ENCODE data around the gene WDR3.
A peak's percentile ranks its signal among the peaks of the same experiment; 100 is the strongest.
"Not testable (repeated sequence)": the region's sequence is repeated elsewhere in the genome, so short reads cannot be mapped to it uniquely, and the experiment has no call there.

WDR3 gene

DNA sequence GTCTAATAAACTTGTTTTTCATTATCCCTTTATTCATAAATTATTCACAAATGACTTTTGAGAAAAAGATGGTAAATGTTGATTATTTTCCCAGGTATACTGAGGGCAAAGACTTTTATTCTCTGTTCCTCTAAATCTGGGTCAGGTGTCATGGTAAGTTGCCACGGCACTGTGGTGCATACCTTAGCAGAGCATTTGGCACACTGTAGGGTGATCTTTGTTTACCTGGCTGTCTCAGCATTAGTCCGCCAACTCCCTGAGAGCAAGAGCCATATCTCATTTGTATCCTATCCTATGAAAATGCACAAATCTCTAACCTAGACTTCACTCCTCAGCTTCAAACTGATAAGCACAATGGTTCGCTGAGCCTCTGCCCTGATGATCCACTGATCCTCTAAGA, 25.1 kb upstream of the WDR3 start:
- no peaks in the 10 kb centered on the region for H3K27me3 ChIP-seq (ENCODE audit: control insufficient read depth in 2 of 2, insufficient read depth in 2 of 2, low read length in 2 of 2)
- H3K4me3 ChIP-seq (ENCODE audit: low read length in 2 of 2): no peak overlapping the region
- H3K27ac ChIP-seq (ENCODE audit: low read depth in 2 of 2, low read length in 2 of 2): no peak overlapping the region
- peaks cover 33 to 38% of the 10 kb centered on the region in 2 donors for H3K36me3 ChIP-seq (ENCODE audit: control insufficient read depth in 2 of 2, insufficient read depth in 2 of 2, low read length in 2 of 2)
- H3K9ac ChIP-seq (ENCODE audit: low read depth in 1 of 2, low read length in 2 of 2): no peak overlapping the region
- no peaks in the 10 kb centered on the region for H3K9me3 ChIP-seq (ENCODE audit: control insufficient read depth in 2 of 2, low read length in 2 of 2)
- no peaks in the 10 kb centered on the region for H3K4me1 ChIP-seq (ENCODE audit: control insufficient read depth in 2 of 2, insufficient read depth in 2 of 2, low read length in 2 of 2)

DNA sequence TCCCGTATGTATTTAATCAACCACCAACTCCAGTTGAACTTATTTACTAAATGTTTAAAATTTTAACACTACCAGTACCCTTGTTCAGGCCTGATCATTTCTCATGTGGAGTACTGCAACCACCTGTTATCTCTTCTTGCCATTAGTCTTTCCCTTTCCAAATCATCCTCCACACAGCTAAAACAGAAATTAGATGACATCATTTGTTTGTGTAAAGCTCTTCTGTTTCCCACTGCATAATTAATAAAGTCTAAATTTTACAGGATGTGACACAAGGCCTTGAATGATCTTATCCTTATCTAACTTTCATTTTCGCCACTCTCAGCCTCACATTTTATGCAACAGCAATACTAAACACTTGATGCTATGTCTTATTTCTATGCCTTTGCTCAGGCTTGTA, 24.5 kb upstream of the WDR3 start:
- no peak overlapping the region for H3K27ac ChIP-seq (ENCODE audit: low read depth in 2 of 2, low read length in 2 of 2)
- H3K9ac ChIP-seq (ENCODE audit: low read depth in 1 of 2, low read length in 2 of 2): no peak overlapping the region
- no peaks in the 10 kb centered on the region for H3K9me3 ChIP-seq (ENCODE audit: control insufficient read depth in 2 of 2, low read length in 2 of 2)
- H3K27me3 ChIP-seq (ENCODE audit: control insufficient read depth in 2 of 2, insufficient read depth in 2 of 2, low read length in 2 of 2): no peaks in the 10 kb centered on the region
- H3K4me3 ChIP-seq (ENCODE audit: low read length in 2 of 2): no peak overlapping the region
- no peaks in the 10 kb centered on the region for H3K4me1 ChIP-seq (ENCODE audit: control insufficient read depth in 2 of 2, insufficient read depth in 2 of 2, low read length in 2 of 2)
- H3K36me3 ChIP-seq (ENCODE audit: control insufficient read depth in 2 of 2, insufficient read depth in 2 of 2, low read length in 2 of 2): peaks cover 35 to 41% of the 10 kb centered on the region in 2 donors

DNA sequence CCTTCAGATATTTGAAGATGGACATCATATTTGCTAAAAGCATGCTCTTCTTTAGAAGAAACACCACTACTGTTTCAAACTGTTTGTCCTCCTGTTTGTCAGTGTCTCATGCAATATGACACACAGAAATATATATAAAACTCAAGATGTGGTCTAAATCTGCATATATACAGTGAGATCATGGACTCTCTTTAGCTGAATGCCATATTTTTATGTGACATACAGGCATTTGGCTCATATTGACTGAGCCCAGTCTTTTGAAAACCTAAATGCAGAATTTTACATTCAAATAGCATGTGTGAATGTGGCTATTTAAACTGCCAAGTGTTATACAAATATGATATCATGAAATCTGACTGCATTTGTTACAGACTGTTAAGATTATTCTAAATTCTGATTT, 18.5 kb upstream of the WDR3 start:
- Histone ChIP-seq H3K4me1 (ENCODE audit: control insufficient read depth in 2 of 2, insufficient read depth in 2 of 2, low read length in 2 of 2) (no peaks in the 10 kb centered on the region), H3K4me3 (ENCODE audit: low read length in 2 of 2) (no peak overlapping the region), H3K9ac (ENCODE audit: low read depth in 1 of 2, low read length in 2 of 2) (no peak overlapping the region), H3K9me3 (ENCODE audit: control insufficient read depth in 2 of 2, low read length in 2 of 2) (no peaks in the 10 kb centered on the region), H3K27me3 (ENCODE audit: control insufficient read depth in 2 of 2, insufficient read depth in 2 of 2, low read length in 2 of 2) (no peaks in the 10 kb centered on the region), H3K27ac (ENCODE audit: low read depth in 2 of 2, low read length in 2 of 2) (no peak overlapping the region), H3K36me3 (ENCODE audit: control insufficient read depth in 2 of 2, insufficient read depth in 2 of 2, low read length in 2 of 2) (peaks cover 51 to 64% of the 10 kb centered on the region in 2 donors)

DNA sequence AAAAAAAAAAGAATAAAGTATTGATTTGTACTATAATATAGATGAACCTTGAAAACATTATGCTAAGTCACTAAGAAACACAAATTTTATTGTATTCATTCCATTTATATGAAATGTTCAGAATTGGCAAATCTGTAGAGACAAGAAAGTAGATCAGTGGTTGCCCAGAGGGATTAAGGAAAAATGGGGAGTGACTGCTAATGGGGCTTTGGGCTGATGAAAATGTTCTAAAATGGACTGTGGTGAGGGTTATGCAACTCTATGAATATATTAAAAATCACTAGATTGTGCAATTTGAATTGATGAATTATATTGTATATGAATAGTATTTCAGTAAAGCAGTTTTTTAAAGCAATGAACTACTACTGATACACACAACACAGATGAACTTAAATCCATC, 10.2 kb upstream of the WDR3 start:
- Histone ChIP-seq H3K36me3 (ENCODE audit: control insufficient read depth in 2 of 2, insufficient read depth in 2 of 2, low read length in 2 of 2) (peaks cover 40 to 48% of the 10 kb centered on the region in 2 donors), H3K9me3 (ENCODE audit: control insufficient read depth in 2 of 2, low read length in 2 of 2) (no peaks in the 10 kb centered on the region), H3K4me1 (ENCODE audit: control insufficient read depth in 2 of 2, insufficient read depth in 2 of 2, low read length in 2 of 2) (no peaks in the 10 kb centered on the region), H3K27me3 (ENCODE audit: control insufficient read depth in 2 of 2, insufficient read depth in 2 of 2, low read length in 2 of 2) (no peaks in the 10 kb centered on the region), H3K27ac (ENCODE audit: low read depth in 2 of 2, low read length in 2 of 2) (no peak overlapping the region), H3K4me3 (ENCODE audit: low read length in 2 of 2) (no peak overlapping the region), H3K9ac (ENCODE audit: low read depth in 1 of 2, low read length in 2 of 2) (no peak overlapping the region)

DNA sequence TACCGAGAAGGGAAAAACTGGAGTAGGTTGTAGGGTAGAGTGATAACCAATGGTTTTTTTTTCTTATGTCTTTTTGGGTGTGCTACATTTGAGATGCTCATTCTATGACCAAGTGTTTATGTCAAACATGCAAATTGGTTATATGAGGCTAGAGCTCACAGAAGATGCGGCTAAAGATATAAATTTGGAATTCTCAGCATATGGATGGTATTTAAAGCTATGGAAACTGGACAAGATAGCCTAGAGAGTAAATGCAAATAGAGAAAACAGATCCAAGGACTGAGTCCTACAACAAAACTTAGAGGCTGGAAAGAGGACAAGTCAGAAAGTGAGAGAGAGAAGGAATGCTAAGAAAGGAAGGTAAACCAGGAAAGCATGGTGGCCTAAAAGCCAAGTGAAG, 7.5 kb upstream of the WDR3 start:
- H3K9ac ChIP-seq (ENCODE audit: low read depth in 1 of 2, low read length in 2 of 2): no peak overlapping the region
- H3K4me3 ChIP-seq (ENCODE audit: low read length in 2 of 2): no peak overlapping the region
- no peaks in the 10 kb centered on the region for H3K4me1 ChIP-seq (ENCODE audit: control insufficient read depth in 2 of 2, insufficient read depth in 2 of 2, low read length in 2 of 2)
- no peaks in the 10 kb centered on the region for H3K9me3 ChIP-seq (ENCODE audit: control insufficient read depth in 2 of 2, low read length in 2 of 2)
- H3K36me3 ChIP-seq (ENCODE audit: control insufficient read depth in 2 of 2, insufficient read depth in 2 of 2, low read length in 2 of 2): peaks cover 26 to 28% of the 10 kb centered on the region in 2 donors
- H3K27me3 ChIP-seq (ENCODE audit: control insufficient read depth in 2 of 2, insufficient read depth in 2 of 2, low read length in 2 of 2): no peaks in the 10 kb centered on the region
- H3K27ac ChIP-seq (ENCODE audit: low read depth in 2 of 2, low read length in 2 of 2): no peak overlapping the region

DNA sequence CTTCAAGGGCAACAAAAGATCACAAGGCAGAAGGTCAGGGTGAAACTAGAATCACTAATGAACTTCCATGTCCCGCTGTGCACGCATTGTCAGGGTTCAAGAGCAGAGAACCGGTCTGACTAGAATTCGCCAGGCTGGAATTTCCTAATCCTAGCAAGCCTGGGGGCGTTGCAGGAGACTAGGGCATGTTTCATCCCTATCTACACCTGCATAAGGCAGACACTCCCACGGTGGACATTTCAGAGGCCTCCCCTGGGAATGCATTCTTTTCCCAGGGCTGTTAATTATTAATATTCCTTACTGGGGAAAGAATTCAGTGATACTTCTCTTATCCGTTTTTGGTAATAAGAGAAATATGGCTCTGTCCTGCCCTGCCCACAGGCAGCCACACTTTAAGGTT, 6.8 kb upstream of the WDR3 start:
- H3K4me3 ChIP-seq (ENCODE audit: low read length in 2 of 2); H3K4me1 ChIP-seq (ENCODE audit: control insufficient read depth in 2 of 2, insufficient read depth in 2 of 2, low read length in 2 of 2); H3K27me3 ChIP-seq (ENCODE audit: control insufficient read depth in 2 of 2, insufficient read depth in 2 of 2, low read length in 2 of 2); H3K9me3 ChIP-seq (ENCODE audit: control insufficient read depth in 2 of 2, low read length in 2 of 2); H3K9ac ChIP-seq (ENCODE audit: low read depth in 1 of 2, low read length in 2 of 2); H3K27ac ChIP-seq (ENCODE audit: low read depth in 2 of 2, low read length in 2 of 2): not testable (repeated sequence)
- peaks cover 18 to 20% of the 10 kb centered on the region in 2 donors for H3K36me3 ChIP-seq (ENCODE audit: control insufficient read depth in 2 of 2, insufficient read depth in 2 of 2, low read length in 2 of 2)

DNA sequence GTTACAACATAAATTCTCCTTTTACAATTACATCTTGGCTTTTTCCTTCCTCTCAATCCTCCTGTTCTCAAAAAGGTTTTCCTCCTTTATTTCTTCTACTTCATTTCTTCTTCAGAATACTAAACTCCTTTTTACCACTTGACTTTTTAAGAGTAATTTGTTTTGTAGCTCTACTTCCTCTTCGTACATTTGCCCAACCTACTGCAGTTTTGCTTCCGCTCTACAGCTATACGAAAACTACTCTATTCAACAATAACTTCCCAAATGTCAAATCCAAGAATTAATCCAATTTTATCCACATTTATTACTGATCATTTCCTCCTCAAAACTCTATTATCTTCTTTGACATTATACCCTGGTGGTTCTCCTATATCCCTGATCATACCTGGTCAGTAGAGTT, 3.6 kb upstream of the WDR3 start:
- peaks cover 0 to 4% of the 10 kb centered on the region in 2 donors for H3K36me3 ChIP-seq (ENCODE audit: control insufficient read depth in 2 of 2, insufficient read depth in 2 of 2, low read length in 2 of 2)
- no peak overlapping the region for H3K27ac ChIP-seq (ENCODE audit: low read depth in 2 of 2, low read length in 2 of 2)
- H3K27me3 ChIP-seq (ENCODE audit: control insufficient read depth in 2 of 2, insufficient read depth in 2 of 2, low read length in 2 of 2): no peaks in the 10 kb centered on the region
- no peak overlapping the region for H3K9ac ChIP-seq (ENCODE audit: low read depth in 1 of 2, low read length in 2 of 2)
- H3K9me3 ChIP-seq (ENCODE audit: control insufficient read depth in 2 of 2, low read length in 2 of 2): no peaks in the 10 kb centered on the region
- peaks cover 9 to 12% of the 10 kb centered on the region in 2 donors for H3K4me1 ChIP-seq (ENCODE audit: control insufficient read depth in 2 of 2, insufficient read depth in 2 of 2, low read length in 2 of 2)
- no peak overlapping the region for H3K4me3 ChIP-seq (ENCODE audit: low read length in 2 of 2)

DNA sequence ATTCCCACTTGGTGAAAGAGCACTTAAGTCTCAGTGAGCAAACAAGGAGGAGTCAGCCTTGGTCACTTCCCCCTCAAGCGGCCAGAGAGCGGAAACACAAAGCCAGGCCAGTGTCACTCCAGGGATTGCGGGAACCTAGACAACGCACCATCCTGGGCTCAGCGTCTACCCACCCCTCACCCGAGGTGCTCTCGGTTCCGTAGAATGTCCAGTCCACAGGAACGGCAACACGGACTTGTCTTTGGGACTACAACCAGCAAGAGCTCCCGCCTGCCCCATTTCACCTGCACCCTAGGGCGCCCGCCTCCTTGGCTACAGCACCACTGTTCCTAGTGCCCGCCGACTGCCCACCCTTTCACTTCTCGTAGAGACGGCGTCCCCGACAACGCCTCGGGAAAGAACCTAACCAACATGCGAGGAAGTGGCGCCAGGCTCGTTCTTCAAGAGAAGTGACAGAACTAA, 627 bp upstream of the WDR3 start:
- H3K36me3 ChIP-seq (ENCODE audit: control insufficient read depth in 2 of 2, insufficient read depth in 2 of 2, low read length in 2 of 2): peaks cover 3 to 9% of the 10 kb centered on the region in 2 donors
- H3K27me3 ChIP-seq (ENCODE audit: control insufficient read depth in 2 of 2, insufficient read depth in 2 of 2, low read length in 2 of 2): no peaks in the 10 kb centered on the region
- peak overlapping the region; percentile 77 to 80 for H3K9ac ChIP-seq (ENCODE audit: low read depth in 1 of 2, low read length in 2 of 2)
- no peaks in the 10 kb centered on the region for H3K9me3 ChIP-seq (ENCODE audit: control insufficient read depth in 2 of 2, low read length in 2 of 2)
- H3K27ac ChIP-seq (ENCODE audit: low read depth in 2 of 2, low read length in 2 of 2): peak overlapping the region; percentile 84 to 88
- H3K4me1 ChIP-seq (ENCODE audit: control insufficient read depth in 2 of 2, insufficient read depth in 2 of 2, low read length in 2 of 2): peaks cover 10 to 13% of the 10 kb centered on the region in 2 donors
- H3K4me3 ChIP-seq (ENCODE audit: low read length in 2 of 2): peak overlapping the region; percentile 72 to 90

DNA sequence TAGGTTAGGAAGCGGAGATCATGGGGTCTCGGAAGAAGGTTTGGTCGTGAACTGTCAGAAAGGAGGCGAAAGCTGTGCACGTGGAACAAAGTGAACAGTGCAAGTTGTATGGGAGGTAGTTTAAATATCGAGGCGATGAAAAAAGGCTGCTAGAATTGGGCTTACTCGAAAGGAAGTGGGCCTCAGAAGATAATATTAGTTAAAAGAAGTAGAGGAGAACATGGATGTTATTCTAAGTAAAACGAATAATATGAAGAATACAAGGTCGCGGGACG, 571 bp downstream of the WDR3 start:
- peaks cover 9 to 13% of the 10 kb centered on the region in 2 donors for H3K36me3 ChIP-seq (ENCODE audit: control insufficient read depth in 2 of 2, insufficient read depth in 2 of 2, low read length in 2 of 2)
- peaks cover 10 to 13% of the 10 kb centered on the region in 2 donors for H3K4me1 ChIP-seq (ENCODE audit: control insufficient read depth in 2 of 2, insufficient read depth in 2 of 2, low read length in 2 of 2)
- peak overlapping the region; percentile 72 to 90 for H3K4me3 ChIP-seq (ENCODE audit: low read length in 2 of 2)
- H3K27me3 ChIP-seq (ENCODE audit: control insufficient read depth in 2 of 2, insufficient read depth in 2 of 2, low read length in 2 of 2): no peaks in the 10 kb centered on the region
- H3K9me3 ChIP-seq (ENCODE audit: control insufficient read depth in 2 of 2, low read length in 2 of 2): no peaks in the 10 kb centered on the region
- H3K9ac ChIP-seq (ENCODE audit: low read depth in 1 of 2, low read length in 2 of 2): peak overlapping the region; percentile 80 to 82
- peak overlapping the region in 1 of 2 donors; percentile 88 for H3K27ac ChIP-seq (ENCODE audit: low read depth in 2 of 2, low read length in 2 of 2)

DNA sequence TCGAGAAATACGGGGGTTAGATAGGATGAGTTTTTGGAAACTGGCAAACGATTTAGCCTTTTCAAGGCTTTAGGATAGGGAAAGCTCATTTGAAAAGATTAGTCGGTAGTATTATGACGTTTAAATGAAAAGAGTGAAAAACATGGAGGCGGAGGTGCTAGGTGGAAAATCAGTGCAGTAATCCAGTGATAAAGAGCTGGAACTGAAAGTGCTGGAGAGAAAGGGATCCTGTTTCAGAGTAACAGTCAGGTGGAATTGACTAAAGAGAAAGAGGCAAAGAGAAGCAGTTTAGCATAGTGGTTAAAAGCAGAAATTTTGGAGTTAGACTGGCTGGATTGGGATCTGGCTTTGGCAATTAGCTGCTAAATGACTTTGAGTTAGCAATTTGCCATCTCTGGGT, 945 bp downstream of the WDR3 start:
- Histone ChIP-seq H3K36me3 (ENCODE audit: control insufficient read depth in 2 of 2, insufficient read depth in 2 of 2, low read length in 2 of 2) (peaks cover 9 to 13% of the 10 kb centered on the region in 2 donors), H3K9me3 (ENCODE audit: control insufficient read depth in 2 of 2, low read length in 2 of 2) (no peaks in the 10 kb centered on the region), H3K27me3 (ENCODE audit: control insufficient read depth in 2 of 2, insufficient read depth in 2 of 2, low read length in 2 of 2) (no peaks in the 10 kb centered on the region), H3K27ac (ENCODE audit: low read depth in 2 of 2, low read length in 2 of 2) (peak overlapping the region in 1 of 2 donors; percentile 88), H3K4me1 (ENCODE audit: control insufficient read depth in 2 of 2, insufficient read depth in 2 of 2, low read length in 2 of 2) (peaks cover 10 to 13% of the 10 kb centered on the region in 2 donors), H3K4me3 (ENCODE audit: low read length in 2 of 2) (peak overlapping the region; percentile 72 to 90), H3K9ac (ENCODE audit: low read depth in 1 of 2, low read length in 2 of 2) (peak overlapping the region; percentile 80 to 82)

DNA sequence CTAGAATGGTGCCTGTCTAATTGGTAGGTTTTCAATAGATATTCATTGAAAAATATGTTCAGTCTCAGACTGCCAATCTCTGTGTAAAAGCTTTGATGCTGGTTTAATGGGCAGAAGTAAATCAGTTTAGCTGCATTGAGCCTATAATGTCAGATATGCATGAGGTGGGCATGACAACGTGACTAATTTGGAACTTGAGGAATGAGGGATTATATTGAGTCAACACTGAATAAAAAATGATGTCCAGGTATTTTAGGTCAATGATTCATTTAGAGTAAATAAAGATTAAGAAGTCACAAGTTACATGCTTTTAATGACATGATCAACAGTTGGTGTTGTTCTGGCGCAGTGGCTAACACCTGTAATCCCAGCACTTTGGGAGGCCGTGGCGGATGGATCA, 3.0 kb downstream of the WDR3 start:
- peaks cover 14 to 19% of the 10 kb centered on the region in 2 donors for H3K36me3 ChIP-seq (ENCODE audit: control insufficient read depth in 2 of 2, insufficient read depth in 2 of 2, low read length in 2 of 2)
- no peaks in the 10 kb centered on the region for H3K27me3 ChIP-seq (ENCODE audit: control insufficient read depth in 2 of 2, insufficient read depth in 2 of 2, low read length in 2 of 2)
- H3K4me1 ChIP-seq (ENCODE audit: control insufficient read depth in 2 of 2, insufficient read depth in 2 of 2, low read length in 2 of 2): peaks cover 10 to 13% of the 10 kb centered on the region in 2 donors
- no peaks in the 10 kb centered on the region for H3K9me3 ChIP-seq (ENCODE audit: control insufficient read depth in 2 of 2, low read length in 2 of 2)
- H3K27ac ChIP-seq (ENCODE audit: low read depth in 2 of 2, low read length in 2 of 2): no peak overlapping the region
- no peak overlapping the region for H3K9ac ChIP-seq (ENCODE audit: low read depth in 1 of 2, low read length in 2 of 2)
- no peak overlapping the region for H3K4me3 ChIP-seq (ENCODE audit: low read length in 2 of 2)
